Esophagus muscularis mucosa (tissue), 4 donors: ENCODE data around the gene MRAP2.

Experiments
- EP300 ChIP-seq: sonication (generic); formaldehyde crosslinking; IDR thresholded peaks from one replicate; pipeline ENCODE4 v1.6.1; 2017; ENCODE audit warnings: antibody characterized with exemption
- POLR2A ChIP-seq: fragments of 450-650 bp; IDR thresholded peaks from one replicate; pipeline ENCODE4 v1.6.1; 2017; ENCODE audit warnings: antibody characterized with exemption, moderate library complexity, mild to moderate bottlenecking, low read depth
- POLR2AphosphoS5 ChIP-seq, 2 donors: sonication (generic); formaldehyde crosslinking; IDR thresholded peaks; one replicate each; pipeline ENCODE4 v1.6.1; 2017; ENCODE audit warnings: antibody characterized with exemption in 2 of 2
- TF ChIP-seq, protein P1 (sequence below), 3 experiments: fragments of 200-600 bp in 2 of 3; fragments of 450-650 bp in 1 of 3; sonication (generic) in 2 of 3; IDR thresholded peaks; one replicate each; pipeline ENCODE4 v1.5.1; 2017 to 2019; ENCODE audit warnings: antibody characterized with exemption in 3 of 3, mild to moderate bottlenecking in 2 of 3, moderate library complexity in 1 of 3

DNA sequence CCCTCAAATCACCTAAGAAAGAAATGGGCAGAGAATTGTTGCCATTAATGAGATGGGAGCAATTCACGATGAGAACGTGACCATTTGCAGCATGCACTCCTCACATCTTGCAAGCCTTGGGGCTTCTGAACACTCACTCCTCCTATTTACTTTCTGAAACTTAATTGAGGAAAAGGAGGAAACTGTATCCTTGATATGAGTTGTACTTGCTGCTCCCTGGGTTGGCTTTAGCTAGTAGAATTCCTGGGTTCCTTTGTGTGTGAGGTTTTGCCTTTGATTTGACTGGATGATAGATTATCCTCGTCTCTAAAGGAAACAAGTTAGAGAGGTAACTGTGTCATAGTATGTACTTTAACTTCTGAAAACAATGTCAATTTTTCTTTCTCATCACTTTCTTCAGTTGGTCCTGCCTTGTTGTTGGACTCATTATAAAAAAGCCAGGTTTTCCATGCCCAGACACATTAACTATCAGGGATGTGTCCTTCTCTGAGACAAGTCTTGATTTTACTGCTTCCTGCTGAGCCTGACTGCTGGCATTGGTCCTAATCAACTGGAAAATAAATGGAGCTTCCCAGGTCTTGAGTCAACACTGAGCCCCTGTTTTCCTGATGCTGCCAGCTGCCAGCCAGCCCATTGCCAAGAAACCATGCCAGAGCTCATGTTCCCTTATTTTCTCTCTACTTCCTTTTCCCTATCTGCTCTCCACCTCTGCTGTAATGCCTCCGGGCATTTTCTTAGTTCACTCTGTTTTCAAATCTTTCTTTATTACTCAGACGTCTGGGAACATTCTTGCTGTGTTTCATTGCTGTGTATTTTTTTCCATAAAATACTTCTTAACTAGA, 6.0 kb upstream of the MRAP2 start:
- TF ChIP-seq, protein P1, sequence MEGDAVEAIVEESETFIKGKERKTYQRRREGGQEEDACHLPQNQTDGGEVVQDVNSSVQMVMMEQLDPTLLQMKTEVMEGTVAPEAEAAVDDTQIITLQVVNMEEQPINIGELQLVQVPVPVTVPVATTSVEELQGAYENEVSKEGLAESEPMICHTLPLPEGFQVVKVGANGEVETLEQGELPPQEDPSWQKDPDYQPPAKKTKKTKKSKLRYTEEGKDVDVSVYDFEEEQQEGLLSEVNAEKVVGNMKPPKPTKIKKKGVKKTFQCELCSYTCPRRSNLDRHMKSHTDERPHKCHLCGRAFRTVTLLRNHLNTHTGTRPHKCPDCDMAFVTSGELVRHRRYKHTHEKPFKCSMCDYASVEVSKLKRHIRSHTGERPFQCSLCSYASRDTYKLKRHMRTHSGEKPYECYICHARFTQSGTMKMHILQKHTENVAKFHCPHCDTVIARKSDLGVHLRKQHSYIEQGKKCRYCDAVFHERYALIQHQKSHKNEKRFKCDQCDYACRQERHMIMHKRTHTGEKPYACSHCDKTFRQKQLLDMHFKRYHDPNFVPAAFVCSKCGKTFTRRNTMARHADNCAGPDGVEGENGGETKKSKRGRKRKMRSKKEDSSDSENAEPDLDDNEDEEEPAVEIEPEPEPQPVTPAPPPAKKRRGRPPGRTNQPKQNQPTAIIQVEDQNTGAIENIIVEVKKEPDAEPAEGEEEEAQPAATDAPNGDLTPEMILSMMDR (IDR thresholded peaks at IDR 0.05) = no peak
- TF ChIP-seq EP300 = no peak
- TF ChIP-seq POLR2A = no peak
- no peak for TF ChIP-seq POLR2AphosphoS5 (IDR thresholded peaks at IDR 0.05)
